ENCODE data around the gene GBA2.

GBA2 gene

GRCh38 chr9:35763803-35764202 lies 14.8 kb upstream of the GBA2 start:
- DNase-seq = no peak

DNA sequence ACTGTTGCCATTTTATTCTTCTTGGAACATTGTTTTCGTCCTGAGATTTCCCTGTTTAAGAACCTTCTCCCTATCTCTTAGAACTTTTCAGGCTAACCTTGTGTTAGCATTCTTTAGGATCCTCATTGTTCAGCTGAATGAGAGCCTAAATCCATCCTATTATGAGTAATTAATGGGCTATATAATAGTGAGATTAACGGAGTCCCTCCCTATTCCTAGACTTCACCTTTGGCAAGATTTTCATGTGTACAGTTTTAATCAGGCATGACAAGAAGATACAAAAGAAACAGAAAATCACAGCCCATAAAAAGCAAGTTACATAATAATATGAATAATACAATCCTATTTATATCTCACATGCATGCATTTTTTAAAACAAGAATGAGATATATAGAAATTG lies 14.2 kb upstream of the GBA2 start:
- DNase-seq = no peak

DNA sequence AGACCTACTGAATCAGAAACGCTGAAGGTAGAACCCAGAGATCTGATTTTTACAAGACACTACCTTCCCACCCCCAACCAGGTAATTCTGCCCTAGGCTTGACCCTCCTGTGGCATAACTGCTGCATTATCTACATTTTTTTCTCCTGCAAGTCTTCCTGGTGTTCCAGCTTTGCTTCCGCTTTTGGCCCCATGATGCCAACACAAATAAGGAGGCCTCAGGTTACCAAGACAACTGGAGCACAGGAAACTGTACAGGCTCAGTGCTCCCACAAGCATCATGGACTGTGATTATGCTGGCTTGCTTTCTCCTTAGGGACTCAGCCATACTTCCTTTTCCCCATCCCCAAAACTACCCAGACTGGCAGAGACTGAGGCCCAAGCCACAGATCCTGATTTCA lies 11.6 kb upstream of the GBA2 start:
- DNase-seq = peak; percentile 90

DNA sequence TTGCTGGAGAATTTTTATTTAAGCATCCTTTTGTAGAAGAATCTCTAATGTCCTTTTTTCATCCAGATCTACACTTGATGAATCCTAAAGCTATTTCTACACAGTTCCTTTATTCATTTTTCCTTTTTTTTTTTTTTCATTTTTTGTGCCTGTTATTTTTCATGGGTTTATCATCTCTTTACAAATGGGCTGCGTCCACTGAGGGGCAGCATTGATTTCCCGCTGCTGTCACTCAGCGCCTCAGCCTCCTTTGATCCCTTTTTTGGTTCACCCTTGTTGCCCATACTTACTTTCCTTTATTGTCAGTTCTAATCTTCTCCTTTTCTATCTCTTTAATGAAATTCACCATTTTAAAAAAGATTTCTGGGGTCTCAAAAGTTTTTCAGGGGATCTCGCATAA lies 10.8 kb upstream of the GBA2 start:
- no peak for DNase-seq

DNA sequence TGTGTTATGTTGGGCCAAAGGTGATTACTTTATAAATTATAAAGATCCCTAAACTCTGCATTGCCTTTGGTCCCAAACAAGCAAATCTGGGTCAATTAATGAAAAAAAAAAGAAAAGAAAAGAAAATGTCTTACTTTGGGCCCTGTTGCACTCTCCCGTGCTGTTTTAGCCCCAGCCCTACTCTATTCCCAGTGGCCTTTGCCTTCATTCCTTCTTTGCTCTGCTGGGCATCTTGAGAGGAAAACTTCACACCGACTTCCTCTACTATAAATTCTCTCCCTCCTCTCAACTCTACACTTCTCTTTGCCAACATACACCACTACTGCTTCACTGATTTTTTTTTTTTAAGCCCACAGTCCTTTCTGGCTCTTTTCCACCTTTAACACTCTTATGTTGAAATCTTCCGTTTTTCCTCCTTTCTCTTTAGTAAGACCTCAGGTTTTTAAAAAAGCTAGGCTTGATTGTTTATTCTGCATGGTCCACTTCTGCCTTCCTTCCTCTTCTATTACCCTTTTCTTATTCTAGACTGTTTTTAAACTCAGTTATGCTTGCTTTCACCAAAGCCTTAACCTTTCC lies 9.5 kb upstream of the GBA2 start:
- no peak for DNase-seq

- DNase-seq = no peak
Measured at GRCh38 chr9:35757892-35758275, 8.9 kb upstream of the GBA2 start.

DNA sequence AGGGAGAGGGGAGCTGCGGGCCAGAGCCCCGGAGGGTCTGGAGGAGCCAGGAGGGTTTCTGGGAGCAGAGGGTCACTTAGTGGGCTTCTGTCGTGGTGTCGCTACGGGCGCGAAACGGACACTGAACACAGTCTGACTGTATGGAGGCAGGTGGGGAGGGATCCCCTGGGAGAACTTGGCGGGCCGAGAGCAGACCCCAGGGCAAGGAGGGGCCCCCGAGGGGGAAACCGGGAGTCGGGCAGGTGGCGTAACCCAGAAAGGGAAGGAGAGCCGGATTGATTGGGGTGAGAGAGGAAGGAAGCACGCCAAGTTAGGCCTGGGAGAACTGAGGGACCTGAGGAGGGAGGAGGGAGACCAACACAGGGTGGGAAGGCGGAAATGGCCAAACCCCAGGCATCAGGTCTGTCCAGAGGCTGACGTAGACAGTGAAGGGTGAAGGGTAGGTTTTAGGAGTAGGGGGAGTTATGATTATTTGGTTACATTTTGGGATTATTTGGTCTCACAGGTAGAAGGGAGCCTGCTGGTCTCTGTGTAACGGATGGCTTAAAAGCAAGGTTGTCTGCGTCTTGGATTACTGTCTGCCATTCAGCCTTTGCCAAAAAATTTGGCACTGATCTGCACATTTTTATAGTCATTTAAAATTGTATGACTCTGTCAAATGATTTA lies 8.3 kb upstream of the GBA2 start:
- DNase-seq = peak; percentile 78

DNA sequence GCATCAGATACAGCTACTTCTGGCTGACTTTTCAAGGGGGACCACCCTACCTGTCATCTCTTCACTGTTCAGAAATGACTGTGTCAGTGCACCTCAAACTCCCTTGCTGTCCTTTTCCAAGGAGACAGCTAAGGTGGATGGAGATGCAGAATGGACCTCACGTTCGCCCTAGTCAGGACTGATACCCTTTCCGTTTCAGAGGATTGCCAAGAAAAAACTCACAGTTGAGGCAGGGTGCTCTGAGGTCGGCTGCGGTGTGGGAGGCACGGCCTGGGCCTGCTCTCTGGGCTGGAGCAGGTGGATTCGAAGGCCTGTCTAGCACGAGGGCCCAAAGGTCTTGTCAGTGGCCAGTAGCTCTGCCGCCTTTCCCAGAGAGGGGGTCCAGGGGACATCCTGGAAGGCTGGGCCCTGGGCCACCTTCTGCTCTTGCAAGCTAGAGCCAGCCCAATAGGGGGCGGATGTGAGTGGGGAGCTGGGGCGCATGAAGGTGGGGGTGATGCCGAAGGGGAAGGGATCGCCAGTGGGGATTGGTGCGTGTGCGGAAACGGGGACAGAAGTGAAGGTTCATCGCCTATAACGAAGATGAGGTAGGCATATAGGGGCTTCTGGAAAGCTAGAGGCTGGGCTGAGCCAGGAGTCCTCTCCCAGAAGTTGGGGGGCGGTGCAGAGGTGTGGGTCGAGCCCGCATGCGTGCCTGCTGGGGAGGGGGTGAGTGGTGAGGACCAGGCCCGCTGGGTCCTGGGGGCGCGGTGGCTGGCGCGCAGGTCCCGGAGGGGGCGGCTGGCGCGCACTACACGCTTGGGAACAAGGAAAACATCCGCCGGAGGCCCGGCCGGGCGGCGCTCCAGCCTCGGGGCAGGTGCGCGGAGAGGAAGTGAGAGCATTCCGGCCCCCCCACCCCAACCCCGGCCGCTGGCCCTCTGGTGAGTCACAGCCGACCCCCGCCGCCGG lies 7.5 kb upstream of the GBA2 start:
- peak; percentile 85 for DNase-seq

DNA sequence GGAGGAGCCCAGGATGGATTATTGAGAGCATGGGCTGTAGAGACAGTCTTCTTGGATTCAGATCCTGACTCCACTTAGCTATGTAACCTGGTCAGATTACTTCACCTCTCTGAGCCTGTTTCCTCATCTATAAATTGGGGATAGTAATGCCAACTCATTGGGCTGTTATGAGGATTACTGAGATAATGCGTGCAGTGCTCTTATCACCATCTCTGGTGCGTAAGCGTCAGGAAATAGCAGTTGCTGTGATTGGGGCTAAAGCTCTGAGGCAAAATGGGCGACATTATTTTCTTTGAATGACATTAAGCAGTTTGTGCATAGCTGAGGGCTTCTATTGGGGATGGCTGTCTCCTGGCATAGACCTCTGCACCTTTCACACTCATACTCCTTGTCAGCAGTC lies 6.0 kb upstream of the GBA2 start:
- DNase-seq = no peak

GRCh38 chr9:35754264-35754663 lies 5.2 kb upstream of the GBA2 start, which contains the start of gene MSMP:
TSS of gene MSMP (minus strand) at chr9:35754276. CDS start at chr9:35754129, 147 bp downstream.
- peak; percentile 4 for DNase-seq

DNA sequence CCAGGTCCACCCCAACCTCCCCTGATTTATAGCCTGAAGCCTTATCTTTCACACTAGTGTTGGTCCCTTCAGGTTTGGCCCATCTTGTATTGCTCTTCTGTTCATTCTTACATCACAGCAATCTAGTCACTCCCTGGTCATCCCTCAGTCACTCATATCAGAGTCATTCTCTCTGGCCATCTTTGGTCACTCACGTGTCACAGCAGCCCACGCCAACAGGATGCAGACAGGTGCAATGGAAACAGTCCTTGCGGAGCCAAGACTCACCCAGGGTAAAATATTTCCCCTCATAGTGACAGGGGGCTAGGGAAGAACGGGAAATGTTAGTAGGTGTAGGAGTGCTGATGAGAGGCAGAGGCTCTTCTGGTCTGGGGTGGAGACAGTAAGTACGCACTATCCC lies 4.4 kb upstream of the GBA2 start:
- DNase-seq = no peak

- no peak for DNase-seq
Measured at GRCh38 chr9:35750256-35750531, 1.2 kb upstream of the GBA2 start.

DNA sequence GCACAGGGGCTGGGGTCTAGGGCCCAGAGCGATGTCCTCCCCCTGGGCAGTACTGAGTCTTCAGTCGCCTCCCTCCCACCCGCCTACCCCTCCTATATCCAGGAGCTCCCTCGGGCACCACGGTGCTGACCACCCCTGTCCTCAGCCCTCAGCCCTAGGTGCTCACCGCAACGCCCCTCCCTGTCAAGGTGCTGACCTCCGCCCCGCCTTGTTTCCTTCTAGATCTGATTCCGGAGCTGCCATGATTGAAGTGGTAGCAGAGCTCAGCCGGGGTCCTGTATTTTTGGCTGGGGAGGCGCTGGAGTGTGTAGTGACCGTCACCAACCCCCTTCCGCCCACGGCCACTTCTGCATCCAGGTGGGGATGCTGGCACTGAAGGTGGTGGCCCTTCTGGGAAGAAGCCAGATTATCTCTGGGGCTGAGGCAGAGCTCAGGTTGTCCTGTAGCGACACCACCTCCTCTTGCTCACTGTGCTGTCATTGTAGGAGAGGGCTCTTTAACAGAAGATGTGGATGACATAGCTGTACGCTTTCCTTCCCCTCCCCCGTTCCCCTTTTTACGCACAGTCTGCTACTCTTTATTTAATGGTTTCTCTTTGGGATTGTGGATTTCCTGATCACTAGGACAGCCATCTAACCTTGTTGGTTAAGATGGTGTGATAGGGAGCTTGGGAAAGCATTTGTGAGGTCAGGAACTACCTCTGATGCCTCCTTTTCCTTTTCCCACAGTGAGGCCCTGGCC lies 657 bp upstream of the GBA2 start:
- peak; percentile 53 for DNase-seq

- peak; percentile 33 for DNase-seq
Measured at GRCh38 chr9:35748242-35748857, 678 bp downstream of the GBA2 start.

DNA sequence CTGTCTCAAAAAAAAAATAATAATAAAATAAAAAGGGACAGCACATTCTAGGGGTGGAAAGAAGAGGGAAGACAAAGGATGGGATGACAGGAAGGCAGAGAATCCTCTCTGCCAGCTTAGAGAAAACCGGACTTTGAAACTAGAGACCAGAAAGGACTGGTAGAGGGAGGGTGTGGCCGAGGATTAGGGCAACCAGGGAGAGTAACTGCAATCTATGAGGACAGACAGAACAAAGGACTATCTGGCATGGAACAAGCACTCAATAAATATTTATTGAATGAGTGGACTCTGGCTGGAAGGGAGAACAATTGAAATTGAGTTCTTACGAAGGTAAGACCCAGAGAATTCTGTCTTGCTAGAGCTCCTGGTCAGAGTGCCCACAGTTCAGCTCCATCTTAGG lies 2.4 kb downstream of the GBA2 start:
- peak; percentile 49 for DNase-seq

DNA sequence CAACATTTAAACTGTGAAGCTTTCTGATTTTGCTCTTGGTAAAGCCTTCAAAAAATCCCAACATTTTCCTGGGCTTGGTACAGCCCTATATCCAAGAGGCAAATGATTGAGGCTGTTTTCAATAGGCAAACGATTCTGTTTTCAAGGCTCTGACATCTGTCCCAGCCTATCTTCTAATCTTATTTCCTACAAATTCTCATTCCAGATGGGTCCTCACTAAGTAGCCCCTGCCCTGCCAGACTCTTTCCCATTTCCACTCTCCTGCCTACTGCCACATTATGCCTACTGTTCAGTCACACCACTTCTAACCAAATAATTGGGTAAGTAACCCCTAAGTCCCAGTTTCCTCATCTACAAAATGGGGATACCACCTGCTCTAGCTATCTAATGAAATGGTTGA lies 3.5 kb downstream of the GBA2 start:
- no peak for DNase-seq

- no peak for DNase-seq
Measured at GRCh38 chr9:35743880-35744518, 5.0 kb downstream of the GBA2 start.

GRCh38 chr9:35743452-35743851 lies 5.6 kb downstream of the GBA2 start:
- DNase-seq = no peak

DNA sequence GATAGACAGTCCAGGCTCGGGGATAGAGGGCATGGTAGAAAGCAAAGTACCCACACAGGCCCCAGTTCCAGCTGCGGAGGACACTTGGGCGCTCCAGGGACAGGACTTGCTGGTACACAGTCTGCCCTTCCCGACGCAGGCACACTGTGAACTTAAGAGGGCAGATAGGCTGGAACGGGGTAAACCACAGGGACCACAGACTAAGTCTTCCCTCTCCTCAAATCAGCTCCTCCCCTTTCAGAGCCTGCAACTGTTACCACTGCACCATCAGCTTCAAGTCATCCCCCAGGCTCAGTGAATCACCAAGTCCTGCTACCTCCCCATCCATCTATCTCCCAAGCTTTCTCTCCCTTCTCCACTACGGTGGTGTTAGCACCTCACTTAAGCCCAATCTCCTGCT lies 7.3 kb downstream of the GBA2 start:
- DNase-seq = no peak

DNA sequence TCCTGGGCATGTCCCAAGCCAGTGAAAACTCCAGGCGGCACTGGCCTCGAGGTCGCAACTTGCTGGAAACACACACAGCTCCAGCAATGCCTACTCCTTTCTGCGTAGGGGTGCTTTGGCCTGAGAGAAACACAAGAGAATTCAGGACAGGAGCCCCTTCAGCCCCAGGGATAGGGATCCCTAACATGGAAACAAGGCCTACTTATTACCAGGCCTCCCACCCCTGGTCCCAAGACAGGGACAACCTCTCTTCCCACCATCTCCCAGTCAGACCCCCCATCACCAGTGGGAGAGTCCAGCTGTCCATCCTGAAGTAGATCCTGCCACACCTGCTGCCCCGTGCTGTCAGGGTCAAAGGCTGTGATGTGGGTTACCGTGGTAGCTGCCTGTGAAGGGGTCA lies 8.8 kb downstream of the GBA2 start:
- no peak for DNase-seq

GRCh38 chr9:35738924-35739323 lies 10.1 kb downstream of the GBA2 start:
- DNase-seq = no peak

DNA sequence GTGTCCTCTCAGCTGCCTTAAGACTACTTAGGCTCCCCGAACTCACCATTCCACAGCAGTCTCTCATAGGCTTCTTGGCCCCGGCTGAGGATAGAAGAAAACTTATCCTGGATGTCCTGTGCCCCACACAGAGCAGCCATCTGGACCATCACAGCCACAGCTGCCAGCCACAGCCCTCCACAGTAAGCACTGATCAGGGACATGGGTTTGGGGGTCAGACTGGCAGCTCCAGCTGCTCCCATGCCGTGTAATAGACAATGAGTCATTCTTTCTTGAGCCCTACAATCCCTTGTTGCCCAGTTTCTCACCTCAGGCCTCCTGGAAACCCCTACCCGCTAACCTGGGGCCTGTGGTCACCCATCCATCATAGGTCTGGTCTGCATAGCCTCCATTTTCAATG lies 10.8 kb downstream of the GBA2 start:
- no peak for DNase-seq

DNA sequence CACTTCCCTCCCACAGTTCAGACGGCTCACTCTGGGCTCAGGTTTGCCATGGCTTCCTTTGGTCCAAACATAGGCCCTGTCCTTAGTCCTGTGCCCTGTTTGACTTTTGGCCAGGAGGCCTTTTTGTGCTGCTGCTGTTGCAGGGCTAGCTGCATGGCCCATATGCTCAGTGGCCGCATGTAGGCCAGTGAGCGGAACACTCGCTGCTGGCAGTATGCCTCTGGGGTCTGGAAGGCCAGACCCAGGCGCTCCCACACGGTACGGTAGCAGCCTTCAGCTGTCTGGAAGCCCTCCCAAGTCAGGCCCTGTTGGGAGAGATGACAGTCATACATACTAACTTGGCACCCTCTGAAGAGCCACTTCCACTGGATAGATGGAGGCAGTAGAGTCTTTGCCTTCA lies 11.9 kb downstream of the GBA2 start:
- DNase-seq = no peak
